SU-DHL-6 (cell line): ENCODE results near the gene KIAA1958.

ENCODE experiments used
- EZH2phosphoT487 ChIP-seq: fragments of 200-600 bp; sonication (generic), shearing (Covaris generic); conservative IDR thresholded peaks from 2 replicates; pipeline ENCODE4 v1.6.1; 2018; ENCODE audit warnings: mild to moderate bottlenecking, antibody characterized with exemption, low read length, moderate library complexity, mixed read lengths
- TF ChIP-seq, protein P1 (sequence below): fragments of 200-600 bp; sonication (generic); IDR thresholded peaks from one replicate; pipeline ENCODE4 v1.5.1; 2017; ENCODE audit warnings: antibody characterized with exemption, mild to moderate bottlenecking, low read length, moderate library complexity; ENCODE audit not compliant: insufficient read depth, poor library complexity, severe bottlenecking

DNA sequence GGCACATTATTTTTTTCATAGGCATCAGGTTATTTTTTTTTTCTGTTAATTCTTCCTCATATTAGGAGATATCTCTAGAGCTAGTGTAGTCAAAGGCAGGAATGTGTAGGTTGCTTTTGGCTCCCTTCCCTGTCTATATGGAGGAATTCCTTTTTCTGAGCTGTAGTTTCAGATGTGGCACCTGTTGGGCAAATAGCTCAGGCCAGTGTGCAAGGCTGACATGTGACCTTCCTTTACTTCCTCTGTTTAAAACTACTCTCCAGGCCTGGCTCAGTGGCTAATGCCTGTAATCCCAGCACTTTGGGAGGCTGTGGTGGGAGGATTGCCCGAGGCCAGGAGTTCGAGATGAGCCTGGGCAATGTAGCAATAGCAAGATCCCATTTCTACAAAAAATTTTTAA, 40.5 kb upstream of the KIAA1958 start:
- TF ChIP-seq, protein P1, sequence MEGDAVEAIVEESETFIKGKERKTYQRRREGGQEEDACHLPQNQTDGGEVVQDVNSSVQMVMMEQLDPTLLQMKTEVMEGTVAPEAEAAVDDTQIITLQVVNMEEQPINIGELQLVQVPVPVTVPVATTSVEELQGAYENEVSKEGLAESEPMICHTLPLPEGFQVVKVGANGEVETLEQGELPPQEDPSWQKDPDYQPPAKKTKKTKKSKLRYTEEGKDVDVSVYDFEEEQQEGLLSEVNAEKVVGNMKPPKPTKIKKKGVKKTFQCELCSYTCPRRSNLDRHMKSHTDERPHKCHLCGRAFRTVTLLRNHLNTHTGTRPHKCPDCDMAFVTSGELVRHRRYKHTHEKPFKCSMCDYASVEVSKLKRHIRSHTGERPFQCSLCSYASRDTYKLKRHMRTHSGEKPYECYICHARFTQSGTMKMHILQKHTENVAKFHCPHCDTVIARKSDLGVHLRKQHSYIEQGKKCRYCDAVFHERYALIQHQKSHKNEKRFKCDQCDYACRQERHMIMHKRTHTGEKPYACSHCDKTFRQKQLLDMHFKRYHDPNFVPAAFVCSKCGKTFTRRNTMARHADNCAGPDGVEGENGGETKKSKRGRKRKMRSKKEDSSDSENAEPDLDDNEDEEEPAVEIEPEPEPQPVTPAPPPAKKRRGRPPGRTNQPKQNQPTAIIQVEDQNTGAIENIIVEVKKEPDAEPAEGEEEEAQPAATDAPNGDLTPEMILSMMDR: no peak
- no peak for TF ChIP-seq EZH2phosphoT487
